H9 (cell line): ENCODE results near the gene CABCOCO1. TPM values are rescaled to one million over a fixed set of nuclear protein-coding genes. Genes with fewer than 3 reads are reported as not detected.

Experiments
- DNase-seq: peaks from one replicate; pipeline ENCODE4 v3.0.0-alpha.2; 2017
- H2AFZ ChIP-seq: one replicate; pipeline ENCODE4 v1.6.1; 2013; ENCODE audit warnings: mild to moderate bottlenecking, low read length, control low read depth, moderate library complexity
- H2AK5ac ChIP-seq: 2 replicates; pipeline ENCODE4 v1.6.1; 2013; ENCODE audit warnings: low read length, control low read depth, mixed read lengths; ENCODE audit not compliant: insufficient read length
- H2BK120ac ChIP-seq: one replicate; pipeline ENCODE4 v1.6.1; 2013; ENCODE audit warnings: low read depth, mild to moderate bottlenecking, low read length, control low read depth, inconsistent platforms; ENCODE audit not compliant: poor library complexity, severe bottlenecking
- H2BK12ac ChIP-seq: 2 replicates; pipeline ENCODE4 v1.6.1; 2013; ENCODE audit warnings: low read length, control low read depth, mixed read lengths, low read depth; ENCODE audit not compliant: insufficient read length
- H2BK15ac ChIP-seq: 2 replicates; pipeline ENCODE4 v1.6.1; 2013; ENCODE audit warnings: low read depth, low read length, control low read depth
- H2BK20ac ChIP-seq: one replicate; pipeline ENCODE4 v1.6.1; 2013; ENCODE audit warnings: low read depth, mild to moderate bottlenecking, low read length, control low read depth, inconsistent platforms; ENCODE audit not compliant: poor library complexity, severe bottlenecking
- H2BK5ac ChIP-seq: 2 replicates; pipeline ENCODE4 v1.6.1; 2013; ENCODE audit warnings: low read length, control low read depth, mixed read lengths; ENCODE audit not compliant: insufficient read length
- H3K14ac ChIP-seq: 2 replicates; pipeline ENCODE4 v1.6.1; 2013; ENCODE audit warnings: low read length, control low read depth; ENCODE audit not compliant: insufficient read depth
- H3K18ac ChIP-seq: 2 replicates; pipeline ENCODE4 v1.6.1; 2013; ENCODE audit warnings: low read depth, mild to moderate bottlenecking, mixed read lengths, low read length, control low read depth; ENCODE audit not compliant: insufficient read length
- H3K23ac ChIP-seq: 2 replicates; pipeline ENCODE4 v1.6.1; 2013; ENCODE audit warnings: low read length, control low read depth, mixed read lengths, low read depth; ENCODE audit not compliant: insufficient read length
- H3K23me2 ChIP-seq: 2 replicates; pipeline ENCODE4 v1.6.1; 2013; ENCODE audit warnings: low read depth, mild to moderate bottlenecking, mixed read lengths, low read length, control low read depth; ENCODE audit not compliant: insufficient read length, poor library complexity, severe bottlenecking
- H3K27ac ChIP-seq: 2 replicates; pipeline ENCODE4 v1.5.1; 2013; ENCODE audit warnings: low read length, control low read depth, mixed read lengths, low read depth; ENCODE audit not compliant: insufficient read length
- H3K27me3 ChIP-seq: 2 replicates; pipeline ENCODE4 v1.6.1; 2013; ENCODE audit warnings: low read length, control low read depth, inconsistent platforms; ENCODE audit not compliant: insufficient read depth
- H3K4ac ChIP-seq: 2 replicates; pipeline ENCODE4 v1.6.1; 2013; ENCODE audit warnings: low read depth, mild to moderate bottlenecking, control low read depth, inconsistent platforms, low read length, moderate library complexity
- H3K4me1 ChIP-seq: 2 replicates; pipeline ENCODE4 v1.6.1; 2013; ENCODE audit warnings: low read length, control low read depth, inconsistent platforms; ENCODE audit not compliant: insufficient read depth
- H3K4me2 ChIP-seq: 2 replicates; pipeline ENCODE4 v1.6.1; 2013; ENCODE audit warnings: low read length, control low read depth, mixed read lengths; ENCODE audit not compliant: insufficient read length, insufficient read depth
- H3K56ac ChIP-seq: 2 replicates; pipeline ENCODE4 v1.6.1; 2013; ENCODE audit warnings: low read depth, mild to moderate bottlenecking, mixed read lengths, low read length, control low read depth; ENCODE audit not compliant: insufficient read length
- H3K79me1 ChIP-seq: 2 replicates; pipeline ENCODE4 v1.6.1; 2013; ENCODE audit warnings: low read depth, mild to moderate bottlenecking, moderate library complexity, low read length, control low read depth, inconsistent platforms; ENCODE audit not compliant: insufficient read depth, poor library complexity, severe bottlenecking
- H3K79me2 ChIP-seq: 2 replicates; pipeline ENCODE4 v1.6.1; 2013; ENCODE audit warnings: low read length, control low read depth, inconsistent platforms; ENCODE audit not compliant: insufficient read depth
- H3K9ac ChIP-seq: 2 replicates; pipeline ENCODE4 v1.6.1; 2013; ENCODE audit warnings: low read length, control low read depth, mixed read lengths; ENCODE audit not compliant: insufficient read length; ENCODE audit errors: extremely low read depth
- H3K9me3 ChIP-seq: one replicate; pipeline ENCODE4 v1.6.1; 2013; ENCODE audit warnings: low read depth, low read length, inconsistent platforms; ENCODE audit not compliant: control insufficient read depth
- H3T11ph ChIP-seq: one replicate; pipeline ENCODE4 v1.6.1; 2013; ENCODE audit warnings: mild to moderate bottlenecking, low read length, control low read depth, inconsistent platforms
- H4K20me1 ChIP-seq: one replicate; pipeline ENCODE4 v1.6.1; 2013; ENCODE audit not compliant: control insufficient read depth, insufficient read length, insufficient read depth
- H4K5ac ChIP-seq: 2 replicates; pipeline ENCODE4 v1.6.1; 2013; ENCODE audit warnings: low read depth, mild to moderate bottlenecking, mixed read lengths, low read length, control low read depth; ENCODE audit not compliant: insufficient read length
- H4K8ac ChIP-seq: replicated peaks from 2 replicates; pipeline ENCODE4 v1.6.1; 2013; ENCODE audit warnings: low read length, control low read depth, mixed read lengths, low read depth; ENCODE audit not compliant: insufficient read length
- H4K91ac ChIP-seq: 2 replicates; pipeline ENCODE4 v1.6.1; 2013; ENCODE audit warnings: low read depth, mild to moderate bottlenecking, moderate library complexity, mixed read lengths, low read length, control low read depth; ENCODE audit not compliant: insufficient read length
- H3K27ac Mint-ChIP-seq, 3 experiments: 2 replicates in 2 of 3; 3 replicates in 1 of 3; pipeline ENCODE4 v1.8.0; 2020 to 2021; ENCODE audit warnings: mixed read lengths in 3 of 3, mild to moderate bottlenecking in 1 of 3, moderate library complexity in 1 of 3
- H3K27me3 Mint-ChIP-seq: 2 replicates; pipeline ENCODE4 v1.8.0; 2021; ENCODE audit warnings: low read depth, mild to moderate bottlenecking, moderate library complexity, mixed read lengths
- H3K36me3 Mint-ChIP-seq, 3 experiments: 2 replicates in 2 of 3; 3 replicates in 1 of 3; pipeline ENCODE4 v1.8.0; 2020 to 2021; ENCODE audit warnings: low read depth in 3 of 3, mixed read lengths in 3 of 3; ENCODE audit not compliant: insufficient read depth in 1 of 3
- H3K4me1 Mint-ChIP-seq, 2 experiments: 2 replicates each; pipeline ENCODE4 v1.8.0; 2020; ENCODE audit warnings: mixed read lengths in 2 of 2
- H3K4me3 Mint-ChIP-seq, 2 experiments: 2 replicates in 1 of 2; 3 replicates in 1 of 2; pipeline ENCODE4 v1.8.0; 2020 to 2021; ENCODE audit warnings: mild to moderate bottlenecking in 2 of 2, mixed read lengths in 2 of 2, moderate library complexity in 1 of 2
- H3K9me3 Mint-ChIP-seq, 2 experiments: 2 replicates in 1 of 2; 3 replicates in 1 of 2; pipeline ENCODE4 v1.8.0; 2020; ENCODE audit warnings: mild to moderate bottlenecking in 2 of 2, mixed read lengths in 2 of 2, moderate library complexity in 1 of 2
- WGBS: extraction: QIAGEN DNeasy Blood & Tissue Kit; methylation state at CpG from one replicate; pipeline ENCODE4 v1.1.7; 2013; ENCODE audit warnings: missing lambda C conversion rate, low lambda C conversion rate, mixed read lengths; ENCODE audit not compliant: insufficient read length; ENCODE audit errors: extremely low coverage; 5-methylcytosine and 5-hydroxymethylcytosine counted together
- total RNA-seq: library from RNA; stranded (reverse); gene quantifications from 2 replicates; pipeline ENCODE4 v1.2.1, GENCODE V29; 2021
- TF ChIP-seq, protein P1 (sequence below): fragments of 200-600 bp; sonication (generic); conservative IDR thresholded peaks from 3 replicates; pipeline ENCODE4 v1.8.0; 2021; ENCODE audit warnings: antibody characterized with exemption, mild to moderate bottlenecking

Gene CABCOCO1
- total RNA-seq, 1 experiment from 2014 or later: not detected

DNA sequence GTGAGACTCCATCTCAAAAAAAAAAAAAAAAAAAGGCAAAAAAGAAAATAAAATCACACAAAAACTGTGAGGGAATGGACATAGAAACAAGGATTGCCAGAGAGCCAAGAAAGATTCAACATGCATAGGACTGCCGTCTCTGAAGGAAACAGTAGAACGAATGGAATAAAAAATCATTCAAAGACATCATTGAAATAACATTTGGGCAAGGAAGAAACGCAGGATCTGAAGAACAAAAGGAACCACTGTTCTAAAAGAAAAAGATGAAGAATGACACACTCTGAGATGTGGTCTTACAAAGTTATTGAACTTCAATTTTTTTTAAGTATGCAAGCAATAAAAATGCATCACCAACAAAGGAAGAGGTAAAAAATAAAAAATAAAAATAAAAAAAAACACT lies 57.2 kb downstream of the CABCOCO1 start:
- H3K4me3 Mint-ChIP-seq: no peak overlapping the region
- no peaks in the 10 kb centered on the region for H3K36me3 Mint-ChIP-seq
- Histone ChIP-seq H3K79me1 (no peaks in the 10 kb centered on the region), H2AK5ac (no peak overlapping the region), H4K91ac (no peak overlapping the region), H3K4me1 (no peaks in the 10 kb centered on the region), H2AFZ (no peak overlapping the region), H3K9me3 (no peaks in the 10 kb centered on the region), H2BK5ac (no peak overlapping the region), H2BK20ac (no peak overlapping the region), H3T11ph (no peak overlapping the region), H3K23ac (no peak overlapping the region), H3K79me2 (no peaks in the 10 kb centered on the region), H3K4me2 (no peak overlapping the region), H4K8ac (no peak overlapping the region), H3K4ac (no peak overlapping the region), H3K23me2 (no peaks in the 10 kb centered on the region), H3K9ac (no peak overlapping the region), H3K56ac (no peak overlapping the region), H3K27ac (no peak overlapping the region), H4K20me1 (no peaks in the 10 kb centered on the region), H4K5ac (no peak overlapping the region), H2BK15ac (no peak overlapping the region), H3K18ac (no peak overlapping the region), H3K14ac (no peak overlapping the region), H3K27me3 (no peaks in the 10 kb centered on the region), H2BK12ac (no peak overlapping the region), H2BK120ac (no peak overlapping the region)
- no CpG with 5 or more reads among the region's 3 CpGs for WGBS
- no peaks in the 10 kb centered on the region for H3K27me3 Mint-ChIP-seq
- no peak overlapping the region for H3K27ac Mint-ChIP-seq
- no peaks in the 10 kb centered on the region for H3K9me3 Mint-ChIP-seq
- TF ChIP-seq, protein P1, sequence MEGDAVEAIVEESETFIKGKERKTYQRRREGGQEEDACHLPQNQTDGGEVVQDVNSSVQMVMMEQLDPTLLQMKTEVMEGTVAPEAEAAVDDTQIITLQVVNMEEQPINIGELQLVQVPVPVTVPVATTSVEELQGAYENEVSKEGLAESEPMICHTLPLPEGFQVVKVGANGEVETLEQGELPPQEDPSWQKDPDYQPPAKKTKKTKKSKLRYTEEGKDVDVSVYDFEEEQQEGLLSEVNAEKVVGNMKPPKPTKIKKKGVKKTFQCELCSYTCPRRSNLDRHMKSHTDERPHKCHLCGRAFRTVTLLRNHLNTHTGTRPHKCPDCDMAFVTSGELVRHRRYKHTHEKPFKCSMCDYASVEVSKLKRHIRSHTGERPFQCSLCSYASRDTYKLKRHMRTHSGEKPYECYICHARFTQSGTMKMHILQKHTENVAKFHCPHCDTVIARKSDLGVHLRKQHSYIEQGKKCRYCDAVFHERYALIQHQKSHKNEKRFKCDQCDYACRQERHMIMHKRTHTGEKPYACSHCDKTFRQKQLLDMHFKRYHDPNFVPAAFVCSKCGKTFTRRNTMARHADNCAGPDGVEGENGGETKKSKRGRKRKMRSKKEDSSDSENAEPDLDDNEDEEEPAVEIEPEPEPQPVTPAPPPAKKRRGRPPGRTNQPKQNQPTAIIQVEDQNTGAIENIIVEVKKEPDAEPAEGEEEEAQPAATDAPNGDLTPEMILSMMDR: no peak
- no peaks in the 10 kb centered on the region for H3K4me1 Mint-ChIP-seq
- no peak for DNase-seq
